ENCODE results near the gene PIWIL4. TPM values are rescaled to one million over a fixed set of nuclear protein-coding genes. Genes with fewer than 3 reads are reported as not detected.

PIWIL4 gene
- total RNA-seq, result 1 to 10 TPM; 3.4 to 7.8 TPM
- polyA plus RNA-seq (ENCODE audit: insufficient read length in 2 of 2), result 1 to 10 TPM; 4.2 to 4.5 TPM
- long read RNA-seq, donor 1, result 0 reads
- long read RNA-seq, donor 2, result 0 reads
- long read RNA-seq, donor 3, result 0 reads
- long read RNA-seq, donor 4, result 0 reads

GRCh38 chr11:94567181-94567670, at the start of gene PIWIL4:
TSS of gene PIWIL4 (plus strand) at chr11:94567368. CDS start at chr11:94567519, 151 bp downstream.
- no peak within 1 kb of the TSS for H3K27ac ChIP-seq (ENCODE audit: low read depth, low read length)
- no peak for DNase-seq (ENCODE audit: low read depth in 4 of 6, low spot score in 6 of 6)
- H3K36me3 ChIP-seq (ENCODE audit: control insufficient read depth, insufficient read depth, low read length), result no peaks in the 10 kb centered on the region
- no peaks in the 10 kb centered on the region for H3K27me3 ChIP-seq (ENCODE audit: control insufficient read depth, insufficient read depth, low read length)
- no peak within 1 kb of the TSS for H3K4me3 ChIP-seq (ENCODE audit: low read depth, low read length)
- no peaks in the 10 kb centered on the region for H3K4me1 ChIP-seq (ENCODE audit: control insufficient read depth, insufficient read depth, low read length)
- H3K9me3 ChIP-seq (ENCODE audit: control insufficient read depth, insufficient read depth, low read length), result no peaks in the 10 kb centered on the region
- 94% methylated on average over 23 of the region's 25 CpGs for WGBS (ENCODE audit: insufficient coverage)

DNA sequence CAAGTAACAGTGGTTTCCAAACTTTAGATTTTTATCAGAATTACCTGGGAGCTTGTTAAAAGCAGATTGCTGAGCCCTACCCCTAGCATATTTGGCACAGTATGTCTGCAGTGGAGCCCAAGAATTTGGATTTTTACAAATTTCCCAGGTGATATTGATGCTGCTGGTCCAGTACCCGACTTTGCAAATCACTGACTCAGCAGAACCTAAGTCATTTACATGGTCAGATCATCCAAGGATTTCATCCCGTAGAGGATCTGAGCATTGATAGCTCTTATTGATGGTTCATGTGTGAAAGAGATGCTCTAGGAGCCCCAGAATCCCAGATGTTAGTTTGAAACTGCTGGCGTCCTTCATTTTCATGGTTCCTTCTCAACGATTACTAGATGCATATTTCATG, 48.9 kb upstream of the PIWIL4 start:
- Histone ChIP-seq H3K4me3 (ENCODE audit: low read depth, low read length) (no peak overlapping the region), H3K9me3 (ENCODE audit: control insufficient read depth, insufficient read depth, low read length) (no peaks in the 10 kb centered on the region), H3K27me3 (ENCODE audit: control insufficient read depth, insufficient read depth, low read length) (no peaks in the 10 kb centered on the region), H3K27ac (ENCODE audit: low read depth, low read length) (no peak overlapping the region), H3K36me3 (ENCODE audit: control insufficient read depth, insufficient read depth, low read length) (no peaks in the 10 kb centered on the region), H3K4me1 (ENCODE audit: control insufficient read depth, insufficient read depth, low read length) (no peaks in the 10 kb centered on the region)
- WGBS (ENCODE audit: insufficient coverage), result no CpG with 5 or more reads among the region's 4 CpGs
- DNase-seq (ENCODE audit: low read depth in 4 of 6, low spot score in 6 of 6), result no peak

DNA sequence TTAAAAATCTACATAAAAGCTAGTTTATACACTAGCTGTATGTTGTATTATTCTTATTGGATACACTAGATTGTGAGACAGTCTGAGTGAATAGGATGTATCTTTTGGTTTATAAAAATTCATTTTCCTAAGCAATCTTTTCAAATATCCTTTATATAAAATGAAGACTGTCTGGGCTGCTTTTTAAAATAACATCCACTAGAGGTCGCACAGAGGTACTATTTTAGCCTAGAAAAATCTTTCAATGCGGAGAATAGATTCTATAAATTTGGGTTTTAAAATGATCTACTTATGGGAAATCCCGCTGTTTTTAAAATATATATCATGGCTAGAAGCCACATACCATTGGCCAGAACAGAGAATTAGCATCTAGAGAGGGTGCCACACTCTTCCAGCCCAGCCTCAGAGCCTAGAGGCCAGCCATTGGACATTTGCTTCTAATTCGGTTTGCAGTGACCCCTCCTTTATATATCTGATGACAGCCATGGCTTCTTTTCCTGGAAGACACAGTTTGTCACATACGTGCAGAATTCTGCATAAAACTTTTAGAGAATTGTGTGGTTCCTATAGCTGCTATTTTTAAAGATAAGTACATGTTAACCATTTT, 47.6 kb upstream of the PIWIL4 start:
- no peaks in the 10 kb centered on the region for H3K9me3 ChIP-seq (ENCODE audit: control insufficient read depth, insufficient read depth, low read length)
- no peaks in the 10 kb centered on the region for H3K4me1 ChIP-seq (ENCODE audit: control insufficient read depth, insufficient read depth, low read length)
- no peak overlapping the region for H3K27ac ChIP-seq (ENCODE audit: low read depth, low read length)
- H3K4me3 ChIP-seq (ENCODE audit: low read depth, low read length), result no peak overlapping the region
- no peaks in the 10 kb centered on the region for H3K27me3 ChIP-seq (ENCODE audit: control insufficient read depth, insufficient read depth, low read length)
- 40% methylated on average over 1 of the region's 5 CpGs for WGBS (ENCODE audit: insufficient coverage)
- H3K36me3 ChIP-seq (ENCODE audit: control insufficient read depth, insufficient read depth, low read length), result no peaks in the 10 kb centered on the region
- peak in 5 of 6 donors; percentile 30 to 89 (median 42) for DNase-seq (ENCODE audit: low read depth in 4 of 6, low spot score in 6 of 6)

GRCh38 chr11:94521684-94522083, 45.5 kb upstream of the PIWIL4 start:
- H3K4me1 ChIP-seq (ENCODE audit: control insufficient read depth, insufficient read depth, low read length), result no peaks in the 10 kb centered on the region
- no peak for DNase-seq (ENCODE audit: low read depth in 4 of 6, low spot score in 6 of 6)
- WGBS (ENCODE audit: insufficient coverage), result 73% methylated on average over 5 of the region's 5 CpGs

GRCh38 chr11:94524341-94524740, 42.8 kb upstream of the PIWIL4 start:
- WGBS (ENCODE audit: insufficient coverage), result no CpG with 5 or more reads among the region's 1 CpG
- no peak overlapping the region for H3K27ac ChIP-seq (ENCODE audit: low read depth, low read length)
- no peak for DNase-seq (ENCODE audit: low read depth in 4 of 6, low spot score in 6 of 6)

More at GRCh38 chr11:94521684-94522083, 45.5 kb upstream of the PIWIL4 start:
- Histone ChIP-seq H3K36me3 (ENCODE audit: control insufficient read depth, insufficient read depth, low read length) (no peaks in the 10 kb centered on the region), H3K27me3 (ENCODE audit: control insufficient read depth, insufficient read depth, low read length) (no peaks in the 10 kb centered on the region), H3K4me3 (ENCODE audit: low read depth, low read length) (no peak overlapping the region), H3K9me3 (ENCODE audit: control insufficient read depth, insufficient read depth, low read length) (no peaks in the 10 kb centered on the region), H3K27ac (ENCODE audit: low read depth, low read length) (no peak overlapping the region)

DNA sequence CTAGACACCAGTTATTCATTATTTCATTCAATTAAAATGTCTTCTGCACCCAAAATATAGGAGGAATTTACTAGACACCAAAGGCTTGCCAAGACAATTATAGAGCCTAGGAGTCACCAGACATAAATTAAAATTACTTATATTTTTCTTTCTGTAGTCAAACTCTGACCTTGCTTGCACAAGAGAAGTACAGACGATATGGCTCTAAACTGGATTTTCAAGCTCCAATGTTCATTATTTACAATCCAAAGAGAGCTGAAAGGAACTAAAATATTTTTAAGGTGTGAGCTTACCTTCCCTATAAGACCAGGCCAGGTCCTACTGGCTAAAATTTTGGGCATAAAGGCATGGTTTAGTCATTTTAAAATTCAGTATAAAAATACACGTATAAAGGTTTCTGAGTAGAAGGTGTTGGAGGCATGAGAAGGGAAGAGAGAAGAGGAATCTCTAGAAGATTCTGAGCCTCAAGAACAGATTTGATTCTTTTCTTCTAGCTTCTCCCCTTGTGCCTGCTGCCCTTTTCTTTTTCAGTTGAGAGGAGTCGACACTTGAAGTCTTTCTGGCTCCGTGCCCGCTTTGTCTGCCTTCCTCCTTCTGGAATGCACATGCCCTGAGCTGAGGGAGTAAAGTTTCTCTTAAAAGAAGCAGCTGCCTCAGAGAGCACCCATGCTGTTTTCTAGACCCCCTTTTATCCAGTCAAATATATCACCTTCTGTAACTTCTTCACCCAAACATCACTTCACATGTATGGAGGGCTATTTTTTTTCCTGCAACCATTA, 41.4 kb upstream of the PIWIL4 start:
- no peaks in the 10 kb centered on the region for H3K27me3 ChIP-seq (ENCODE audit: control insufficient read depth, insufficient read depth, low read length)
- no peak overlapping the region for H3K4me3 ChIP-seq (ENCODE audit: low read depth, low read length)
- no peaks in the 10 kb centered on the region for H3K36me3 ChIP-seq (ENCODE audit: control insufficient read depth, insufficient read depth, low read length)
- H3K27ac ChIP-seq (ENCODE audit: low read depth, low read length), result no peak overlapping the region
- no CpG with 5 or more reads among the region's 5 CpGs for WGBS (ENCODE audit: insufficient coverage)
- peak in 2 of 6 donors; percentile 83 to 84 for DNase-seq (ENCODE audit: low read depth in 4 of 6, low spot score in 6 of 6)
- no peaks in the 10 kb centered on the region for H3K9me3 ChIP-seq (ENCODE audit: control insufficient read depth, insufficient read depth, low read length)
- no peaks in the 10 kb centered on the region for H3K4me1 ChIP-seq (ENCODE audit: control insufficient read depth, insufficient read depth, low read length)

More at GRCh38 chr11:94524341-94524740, 42.8 kb upstream of the PIWIL4 start:
- Histone ChIP-seq H3K4me1 (ENCODE audit: control insufficient read depth, insufficient read depth, low read length) (no peaks in the 10 kb centered on the region), H3K4me3 (ENCODE audit: low read depth, low read length) (no peak overlapping the region), H3K9me3 (ENCODE audit: control insufficient read depth, insufficient read depth, low read length) (no peaks in the 10 kb centered on the region), H3K36me3 (ENCODE audit: control insufficient read depth, insufficient read depth, low read length) (no peaks in the 10 kb centered on the region), H3K27me3 (ENCODE audit: control insufficient read depth, insufficient read depth, low read length) (no peaks in the 10 kb centered on the region)

- H3K4me3 ChIP-seq (ENCODE audit: low read depth, low read length), result no peak overlapping the region
- peak in 1 of 6 donors; percentile 12 for DNase-seq (ENCODE audit: low read depth in 4 of 6, low spot score in 6 of 6)
- H3K27ac ChIP-seq (ENCODE audit: low read depth, low read length), result no peak overlapping the region
- H3K36me3 ChIP-seq (ENCODE audit: control insufficient read depth, insufficient read depth, low read length), result no peaks in the 10 kb centered on the region
- no peaks in the 10 kb centered on the region for H3K4me1 ChIP-seq (ENCODE audit: control insufficient read depth, insufficient read depth, low read length)
- WGBS (ENCODE audit: insufficient coverage), result no CpG with 5 or more reads among the region's 4 CpGs
- no peaks in the 10 kb centered on the region for H3K9me3 ChIP-seq (ENCODE audit: control insufficient read depth, insufficient read depth, low read length)
- no peaks in the 10 kb centered on the region for H3K27me3 ChIP-seq (ENCODE audit: control insufficient read depth, insufficient read depth, low read length)
Measured at GRCh38 chr11:94526645-94527438, 40.3 kb upstream of the PIWIL4 start.

DNA sequence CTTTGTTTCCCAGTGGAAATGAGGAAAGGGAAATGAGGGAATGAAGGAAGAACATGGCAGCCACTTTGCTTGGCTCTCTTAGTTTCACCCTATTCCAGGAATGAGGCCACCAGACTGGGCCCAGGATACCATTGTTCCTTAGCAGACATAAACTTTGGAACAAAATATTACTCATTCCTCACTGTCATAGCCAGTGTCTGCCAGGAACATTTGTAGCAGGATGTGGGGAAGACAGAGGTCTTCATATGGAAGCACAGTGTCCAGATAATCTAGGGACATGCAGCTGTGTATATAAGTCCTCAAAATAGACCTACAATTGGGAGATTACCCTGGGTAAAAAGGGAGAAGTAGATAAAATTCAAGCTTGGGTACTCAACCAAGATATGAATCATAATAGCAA, 38.6 kb upstream of the PIWIL4 start:
- no peak for DNase-seq (ENCODE audit: low read depth in 4 of 6, low spot score in 6 of 6)
- Histone ChIP-seq H3K4me3 (ENCODE audit: low read depth, low read length) (no peak overlapping the region), H3K27ac (ENCODE audit: low read depth, low read length) (no peak overlapping the region), H3K9me3 (ENCODE audit: control insufficient read depth, insufficient read depth, low read length) (no peaks in the 10 kb centered on the region), H3K27me3 (ENCODE audit: control insufficient read depth, insufficient read depth, low read length) (no peaks in the 10 kb centered on the region), H3K4me1 (ENCODE audit: control insufficient read depth, insufficient read depth, low read length) (no peaks in the 10 kb centered on the region), H3K36me3 (ENCODE audit: control insufficient read depth, insufficient read depth, low read length) (no peaks in the 10 kb centered on the region)

GRCh38 chr11:94532211-94532610, 35.0 kb upstream of the PIWIL4 start:
- DNase-seq (ENCODE audit: low read depth in 4 of 6, low spot score in 6 of 6), result no peak
- no peaks in the 10 kb centered on the region for H3K36me3 ChIP-seq (ENCODE audit: control insufficient read depth, insufficient read depth, low read length)
- H3K4me1 ChIP-seq (ENCODE audit: control insufficient read depth, insufficient read depth, low read length), result no peaks in the 10 kb centered on the region
- no peak overlapping the region for H3K4me3 ChIP-seq (ENCODE audit: low read depth, low read length)
- no peaks in the 10 kb centered on the region for H3K9me3 ChIP-seq (ENCODE audit: control insufficient read depth, insufficient read depth, low read length)
- H3K27me3 ChIP-seq (ENCODE audit: control insufficient read depth, insufficient read depth, low read length), result no peaks in the 10 kb centered on the region
- H3K27ac ChIP-seq (ENCODE audit: low read depth, low read length), result no peak overlapping the region
- 100% methylated on average over 2 of the region's 3 CpGs for WGBS (ENCODE audit: insufficient coverage)
